Urothelium cell line (cell line): Measurements from ENCODE around the gene IL18RAP.

ENCODE experiments used
- DNase-seq: peaks from one replicate; pipeline ENCODE4 v3.0.0; 2011; ENCODE audit warnings: low spot score, mixed read lengths
- FAIRE-seq: peaks from 2 replicates; lab custom pipeline; 2011; peaks lifted over from hg19 to GRCh38; lab: Jason Lieb, UNC

The IL18RAP gene, protein sequence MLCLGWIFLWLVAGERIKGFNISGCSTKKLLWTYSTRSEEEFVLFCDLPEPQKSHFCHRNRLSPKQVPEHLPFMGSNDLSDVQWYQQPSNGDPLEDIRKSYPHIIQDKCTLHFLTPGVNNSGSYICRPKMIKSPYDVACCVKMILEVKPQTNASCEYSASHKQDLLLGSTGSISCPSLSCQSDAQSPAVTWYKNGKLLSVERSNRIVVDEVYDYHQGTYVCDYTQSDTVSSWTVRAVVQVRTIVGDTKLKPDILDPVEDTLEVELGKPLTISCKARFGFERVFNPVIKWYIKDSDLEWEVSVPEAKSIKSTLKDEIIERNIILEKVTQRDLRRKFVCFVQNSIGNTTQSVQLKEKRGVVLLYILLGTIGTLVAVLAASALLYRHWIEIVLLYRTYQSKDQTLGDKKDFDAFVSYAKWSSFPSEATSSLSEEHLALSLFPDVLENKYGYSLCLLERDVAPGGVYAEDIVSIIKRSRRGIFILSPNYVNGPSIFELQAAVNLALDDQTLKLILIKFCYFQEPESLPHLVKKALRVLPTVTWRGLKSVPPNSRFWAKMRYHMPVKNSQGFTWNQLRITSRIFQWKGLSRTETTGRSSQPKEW

DNA sequence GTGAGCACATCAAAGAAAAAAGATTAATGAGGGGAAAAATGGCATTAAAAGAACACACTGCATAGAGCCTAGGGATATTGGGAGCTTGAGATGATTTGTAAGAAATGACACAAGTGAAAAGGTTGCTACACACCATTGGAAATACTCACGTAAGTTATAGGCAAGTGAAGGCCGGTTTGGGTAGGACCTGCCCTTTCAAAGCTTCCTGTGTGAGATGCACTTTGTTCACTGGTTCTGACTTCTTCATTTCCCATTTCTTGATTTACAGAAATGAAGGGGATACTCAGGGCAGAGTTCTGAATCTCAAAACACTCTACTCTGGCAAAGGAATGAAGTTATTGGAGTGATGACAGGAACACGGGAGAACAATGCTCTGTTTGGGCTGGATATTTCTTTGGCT, at the start of gene IL18RAP:
IL18RAP (plus strand) TSS at position 251 of the 400 bp plus-strand sequence; CDS start at position 369, 118 bp downstream.
- DNase-seq (no peak), FAIRE-seq (no peak)

DNA sequence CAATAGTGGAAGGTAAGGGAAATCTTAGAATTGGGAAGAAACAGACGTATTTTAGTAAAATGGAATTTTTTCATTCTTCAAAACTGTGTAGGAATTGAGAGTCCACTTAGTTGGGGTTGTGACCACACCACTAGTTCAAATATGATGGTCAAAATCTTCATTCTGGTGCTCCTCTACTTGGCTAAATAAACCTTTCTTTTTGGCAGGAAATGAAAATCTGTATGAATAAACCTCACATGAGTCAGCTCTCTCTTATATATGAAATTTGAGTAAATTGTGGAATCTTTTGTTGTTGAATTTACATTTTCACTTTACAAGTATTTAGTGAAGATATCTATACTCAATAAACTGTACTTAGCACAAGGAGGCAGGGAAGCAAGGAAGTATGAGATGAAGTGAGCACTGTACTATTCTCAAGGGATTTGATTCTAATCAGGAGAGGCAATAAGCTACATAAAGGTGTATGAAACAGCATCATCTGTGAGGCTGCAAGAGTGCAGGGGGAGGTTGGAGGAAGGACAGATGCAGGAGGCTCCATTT, 46.8 kb upstream of the IL18RAP start:
- no peak for DNase-seq
- FAIRE-seq: no peak

DNA sequence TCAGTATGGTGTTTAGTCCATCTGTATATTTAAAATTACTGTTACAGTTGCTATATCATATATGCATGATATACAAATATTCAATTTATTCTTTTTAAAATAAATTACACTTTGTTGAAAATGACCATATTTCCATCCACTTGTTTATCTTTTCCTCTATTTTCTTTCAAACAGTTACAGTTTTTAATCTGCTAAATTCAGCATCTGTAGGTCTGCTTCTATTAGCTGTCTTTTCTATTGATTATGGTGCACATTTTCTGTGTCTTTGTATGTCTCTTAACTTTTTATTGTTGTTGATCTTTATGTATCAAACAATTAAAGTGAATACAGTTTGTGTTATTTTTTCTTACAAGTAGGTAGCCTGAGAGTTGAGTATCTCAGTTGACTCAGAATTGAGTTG, 39.2 kb upstream of the IL18RAP start:
- no peak for DNase-seq
- no peak for FAIRE-seq

DNA sequence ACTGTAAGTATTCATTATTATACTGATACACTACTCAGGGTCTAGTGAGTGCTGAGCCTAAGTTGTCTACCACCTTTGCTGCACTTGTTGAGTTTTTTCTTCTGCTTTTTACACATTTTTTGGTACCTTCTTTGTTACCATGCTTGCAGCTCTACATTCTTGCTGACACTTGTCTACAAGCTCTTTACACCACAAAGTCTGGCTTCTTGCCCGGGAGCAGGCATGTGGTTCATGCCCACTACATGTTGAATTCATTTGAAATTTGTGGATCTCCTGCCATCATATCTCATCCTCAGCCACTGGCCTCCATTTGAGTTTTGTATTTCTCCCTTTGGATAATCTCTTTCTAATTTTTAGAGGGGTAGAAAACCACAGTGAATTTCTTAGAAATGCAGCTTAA, 37.4 kb upstream of the IL18RAP start:
- DNase-seq: no peak
- no peak for FAIRE-seq

- DNase-seq (no peak), FAIRE-seq (no peak)
Observed at GRCh38 chr2:102386004-102386403, 37.0 kb upstream of the IL18RAP start.

- FAIRE-seq: no peak
- no peak for DNase-seq
Observed at GRCh38 chr2:102386867-102387541, 36.0 kb upstream of the IL18RAP start.

DNA sequence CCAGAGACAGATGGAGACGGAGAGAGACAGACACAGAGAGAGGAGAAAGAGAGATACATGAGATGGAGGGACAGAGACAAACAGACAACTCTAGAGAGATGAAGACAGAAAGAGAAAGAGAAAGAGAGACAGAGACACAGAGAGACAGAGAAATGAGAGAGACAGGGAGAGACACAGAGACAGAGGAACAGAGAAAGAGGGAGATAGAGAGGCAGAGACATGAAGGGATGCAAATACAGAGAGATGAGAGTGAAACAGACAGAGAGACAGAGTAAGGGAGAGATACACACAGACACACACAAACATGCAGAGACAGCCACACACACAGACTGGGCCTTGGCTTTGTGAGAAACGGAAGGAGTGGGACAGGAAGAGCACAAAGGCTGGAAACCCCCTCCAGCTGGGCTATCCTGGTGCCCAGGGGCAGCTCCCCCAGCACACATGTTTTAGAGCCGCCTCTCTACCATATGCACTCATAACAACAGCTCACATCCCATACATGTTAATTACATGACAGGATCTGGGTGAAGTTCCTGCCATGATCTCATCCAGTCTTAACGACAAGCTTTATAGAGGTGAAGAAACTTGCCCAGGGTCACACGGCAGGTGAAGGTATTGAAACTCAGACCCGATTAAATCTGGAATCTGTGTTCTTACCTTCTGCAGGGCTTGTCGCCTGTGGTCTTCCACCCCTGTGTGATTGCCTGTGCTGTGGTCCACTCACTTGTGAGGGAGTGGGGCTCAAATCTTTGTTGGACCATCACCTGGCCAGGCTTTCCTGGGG, 35.0 kb upstream of the IL18RAP start:
- no peak for FAIRE-seq
- no peak for DNase-seq

GRCh38 chr2:102391565-102391964, 31.4 kb upstream of the IL18RAP start:
- no peak for FAIRE-seq
- DNase-seq: no peak

DNA sequence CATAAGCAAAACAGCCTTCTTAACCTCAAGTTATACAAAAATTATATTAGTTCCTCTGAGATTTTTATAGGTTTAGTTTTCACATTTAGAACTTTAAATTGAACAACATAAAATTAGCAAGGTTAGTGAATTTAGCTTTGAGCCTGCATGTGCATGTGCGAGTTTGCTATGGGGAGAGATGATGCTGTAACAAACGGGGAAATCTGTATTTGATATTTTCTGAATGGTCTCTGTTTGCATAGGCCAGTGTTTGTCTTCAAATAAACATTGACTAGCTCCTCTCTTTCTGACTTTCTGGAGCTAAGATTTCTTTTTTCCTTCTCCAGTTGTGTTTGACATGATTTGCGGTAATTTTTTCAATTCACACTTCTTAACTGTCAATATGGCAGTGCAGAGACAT, 30.9 kb upstream of the IL18RAP start:
- no peak for DNase-seq

GRCh38 chr2:102392942-102393341, 30.0 kb upstream of the IL18RAP start:
- FAIRE-seq (no peak), DNase-seq (no peak)

More for the DNA sequence above, 30.9 kb upstream of the IL18RAP start:
- no peak for FAIRE-seq

DNA sequence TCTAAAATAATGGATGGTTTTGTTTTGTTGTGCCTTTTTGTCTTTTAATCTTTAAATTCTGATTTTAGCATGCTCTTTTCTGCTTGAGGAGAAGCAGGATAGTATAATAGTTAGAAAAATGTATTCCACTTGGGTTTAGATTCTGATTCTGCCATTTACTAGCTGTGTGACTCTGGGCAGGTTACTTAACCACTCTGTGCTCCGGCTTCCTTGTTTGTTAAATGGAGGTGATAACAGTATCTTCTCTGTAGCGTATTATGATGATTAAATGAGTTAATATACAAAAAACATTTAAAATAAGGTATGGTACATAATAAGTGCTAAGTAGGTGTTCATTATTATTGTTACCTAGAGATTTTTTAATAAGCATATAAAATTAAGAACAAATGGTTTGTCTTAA, 26.9 kb upstream of the IL18RAP start:
- DNase-seq (no peak), FAIRE-seq (no peak)

DNA sequence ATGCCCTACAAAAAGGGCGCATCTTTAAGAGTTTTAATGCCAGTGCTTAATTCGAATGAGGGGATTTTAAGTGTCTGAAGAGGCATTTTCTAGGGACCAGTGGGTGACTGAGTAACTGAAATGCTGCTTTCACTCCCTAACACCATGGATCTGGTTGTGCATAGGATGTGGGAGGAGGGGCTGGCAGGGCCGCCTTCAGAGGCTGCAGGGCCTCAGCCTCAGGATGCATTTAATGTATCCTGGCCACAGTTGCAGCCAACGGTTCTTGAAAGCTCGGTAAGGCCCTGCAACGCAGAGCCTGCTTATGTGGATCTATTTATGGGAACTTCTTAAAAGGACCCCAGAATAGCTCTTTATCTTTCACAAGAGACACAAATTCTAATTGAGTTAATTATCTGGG, 25.8 kb upstream of the IL18RAP start:
- no peak for FAIRE-seq
- DNase-seq: no peak

GRCh38 chr2:102399499-102400141, 23.3 kb upstream of the IL18RAP start:
- DNase-seq (no peak), FAIRE-seq (no peak)

- DNase-seq (no peak), FAIRE-seq (no peak)
Observed at GRCh38 chr2:102401456-102401855, 21.5 kb upstream of the IL18RAP start.

GRCh38 chr2:102401865-102402264, 21.1 kb upstream of the IL18RAP start:
- no peak for DNase-seq
- FAIRE-seq: no peak

- FAIRE-seq (no peak), DNase-seq (no peak)
Observed at GRCh38 chr2:102410952-102411351, 12.0 kb upstream of the IL18RAP start.

DNA sequence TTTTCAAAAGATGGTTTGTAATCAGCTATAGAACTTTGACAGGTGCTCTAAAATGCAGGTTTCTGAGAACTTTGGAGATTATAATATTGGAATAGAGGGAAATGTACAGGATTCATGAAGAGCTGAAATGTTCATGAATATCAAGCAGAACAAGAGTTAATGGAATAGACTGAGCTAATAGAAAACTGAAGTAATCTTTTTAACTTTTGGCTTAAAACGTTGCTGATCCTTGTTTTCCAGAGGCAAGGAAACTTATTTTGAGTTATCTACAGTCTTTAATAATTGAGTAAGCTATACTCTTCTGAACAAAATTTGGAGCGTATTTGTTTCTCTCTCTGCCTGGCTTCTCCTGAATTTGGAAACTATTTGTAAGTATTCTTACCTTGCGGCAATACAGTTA, 10.8 kb upstream of the IL18RAP start:
- no peak for DNase-seq
- no peak for FAIRE-seq

- DNase-seq (no peak), FAIRE-seq (no peak)
Observed at GRCh38 chr2:102417946-102418345, 5.0 kb upstream of the IL18RAP start.

DNA sequence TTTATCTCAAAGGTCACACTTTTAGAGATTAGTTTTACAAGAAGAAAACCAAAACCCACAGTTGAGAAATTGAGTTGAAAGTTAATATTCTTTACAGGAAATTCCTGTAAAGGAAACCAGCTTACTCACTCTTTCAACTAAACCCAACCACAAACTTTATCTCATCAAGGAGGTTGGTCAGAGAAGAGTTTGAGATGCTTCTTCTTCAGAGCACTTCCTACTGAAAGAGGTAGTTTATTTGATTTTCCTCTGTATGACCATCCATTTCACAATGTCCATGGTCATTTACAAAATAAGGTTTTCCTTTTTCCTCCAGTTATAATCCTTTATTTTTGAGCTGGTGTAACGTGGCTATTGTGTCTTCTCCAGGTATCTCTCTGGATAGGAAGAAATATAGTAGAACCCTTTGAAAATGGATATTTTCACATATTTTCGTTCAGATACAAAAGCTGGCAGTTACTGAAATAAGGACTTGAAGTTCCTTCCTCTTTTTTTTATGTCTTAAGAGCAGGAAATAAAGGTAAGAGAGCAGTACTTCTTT, 4.5 kb upstream of the IL18RAP start:
- FAIRE-seq: no peak

GRCh38 chr2:102420290-102420689, 2.7 kb upstream of the IL18RAP start:
- DNase-seq (no peak), FAIRE-seq (no peak)

More for the DNA sequence above, 4.5 kb upstream of the IL18RAP start:
- no peak for DNase-seq
